Right atrium auricular region (tissue), 2 donors: Measurements from ENCODE around the gene NOSTRIN. TPM values are rescaled to one million over a fixed set of nuclear protein-coding genes. Genes with fewer than 3 reads are reported as not detected.

Experiments used
- DNase-seq: peaks from one replicate; pipeline ENCODE4 v3.0.0-alpha.2; 2019; ENCODE audit warnings: low spot score
- H3K27ac ChIP-seq, 2 donors: fragments of 200-600 bp; sonication (generic); 1 replicate in 1 of 2; 2 replicates in 1 of 2; pipeline ENCODE4 v1.5.1; 2016 to 2019
- H3K27me3 ChIP-seq, 2 donors: fragments of 200-600 bp; sonication (generic); one replicate each; pipeline versions ENCODE4 v1.5.1 to v1.6.0; 2017 to 2019
- H3K36me3 ChIP-seq: fragments of 200-600 bp; sonication (generic); one replicate; pipeline ENCODE4 v1.5.1; 2016
- H3K4me1 ChIP-seq, 2 donors: fragments of 200-600 bp; sonication (generic); one replicate each; pipeline versions ENCODE4 v1.5.1 to v1.6.0; 2017 to 2019
- H3K4me3 ChIP-seq, 2 donors: fragments of 200-600 bp; sonication (generic); 1 replicate in 1 of 2; 2 replicates in 1 of 2; pipeline ENCODE4 v1.5.1; 2017 to 2019; ENCODE audit warnings: mild to moderate bottlenecking in 1 of 2, moderate library complexity in 1 of 2
- H3K9me3 ChIP-seq, 2 donors: fragments of 200-600 bp; sonication (generic); one replicate each; pipeline ENCODE4 v1.5.1; 2019
- CTCF ChIP-seq, 2 donors: fragments of 200-600 bp; sonication (generic); IDR thresholded peaks; one replicate each; pipeline ENCODE4 v1.5.1; 2019; ENCODE audit warnings: antibody characterized with exemption in 2 of 2
- total RNA-seq, 2 donors: library from RNA; depleted of rRNA; stranded (reverse); fragments of >200 nt; gene quantifications; one replicate each; pipeline ENCODE4 v1.1.0, GENCODE V29; 2016

The NOSTRIN gene
- total RNA-seq, 2 donors from 2014 or later: 30.6 to 34.3 TPM

DNA sequence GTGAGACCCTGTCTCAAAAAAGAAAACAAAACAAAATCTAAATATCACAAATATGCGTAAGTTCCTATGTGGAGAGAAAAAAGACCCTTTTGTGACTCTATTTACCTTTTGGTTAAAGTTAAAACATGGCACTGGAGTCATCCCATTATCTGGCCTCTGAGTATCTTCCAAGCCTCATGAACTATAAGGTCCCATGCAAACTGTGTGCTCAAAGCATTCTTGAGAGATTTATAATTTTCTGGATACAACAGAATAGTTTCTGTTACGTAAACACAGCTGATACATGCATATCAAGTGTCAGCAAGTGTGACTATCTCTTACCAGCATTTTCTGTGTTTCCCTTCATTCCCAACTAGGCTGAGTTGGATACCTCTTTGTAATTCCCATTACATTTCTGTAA is 8.8 kb upstream of the NOSTRIN start:
- Histone ChIP-seq H3K4me3 (no peak overlapping the region), H3K4me1 (peaks cover 0 to 8% of the 10 kb centered on the region in 2 donors), H3K9me3 (no peaks in the 10 kb centered on the region), H3K36me3 (no peaks in the 10 kb centered on the region), H3K27ac (no peak overlapping the region), H3K27me3 (no peaks in the 10 kb centered on the region)
- TF ChIP-seq CTCF (IDR thresholded peaks at IDR 0.05): no peak
- no peak for DNase-seq

DNA sequence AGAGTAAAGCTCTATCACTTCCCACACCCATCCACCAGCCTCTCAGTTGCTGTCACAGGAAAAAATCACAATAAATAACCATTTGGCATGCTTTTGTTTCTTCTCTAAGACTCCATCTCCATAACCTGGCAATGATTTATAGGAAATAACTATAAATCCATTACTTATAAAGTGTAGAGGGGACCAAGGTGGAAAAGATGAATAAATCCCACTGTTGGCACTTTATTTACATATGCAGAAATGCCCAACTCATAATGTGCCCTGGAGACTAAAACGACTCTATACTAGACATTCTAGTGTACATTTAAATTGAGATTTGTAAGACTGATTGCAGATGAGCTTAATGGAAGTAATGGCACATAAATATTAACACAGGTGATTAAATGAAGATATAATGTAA is 7.5 kb upstream of the NOSTRIN start:
- Histone ChIP-seq H3K4me3 (no peak overlapping the region), H3K36me3 (no peaks in the 10 kb centered on the region), H3K9me3 (no peaks in the 10 kb centered on the region), H3K4me1 (peaks cover 0 to 12% of the 10 kb centered on the region in 2 donors), H3K27ac (no peak overlapping the region), H3K27me3 (no peaks in the 10 kb centered on the region)
- TF ChIP-seq CTCF (IDR thresholded peaks at IDR 0.05): no peak
- DNase-seq: no peak

- no peaks in the 10 kb centered on the region for H3K9me3 ChIP-seq
- H3K4me3 ChIP-seq: no peak overlapping the region
- H3K27ac ChIP-seq: peak overlapping the region in 1 of 2 donors; percentile 67
- no peak for DNase-seq
- TF ChIP-seq CTCF (IDR thresholded peaks at IDR 0.05): no peak
- peaks cover 0 to 12% of the 10 kb centered on the region in 2 donors for H3K4me1 ChIP-seq
- H3K36me3 ChIP-seq: no peaks in the 10 kb centered on the region
- H3K27me3 ChIP-seq: no peaks in the 10 kb centered on the region
Measured at GRCh38 chr2:168796090-168796577, 6.3 kb upstream of the NOSTRIN start.

- H3K27ac ChIP-seq: peak overlapping the region in 1 of 2 donors; percentile 67
- H3K9me3 ChIP-seq: no peaks in the 10 kb centered on the region
- H3K36me3 ChIP-seq: no peaks in the 10 kb centered on the region
- no peak for TF ChIP-seq CTCF (IDR thresholded peaks at IDR 0.05)
- no peak overlapping the region for H3K4me3 ChIP-seq
- H3K27me3 ChIP-seq: no peaks in the 10 kb centered on the region
- no peak for DNase-seq
- H3K4me1 ChIP-seq: peaks cover 0 to 17% of the 10 kb centered on the region in 2 donors
Measured at GRCh38 chr2:168796583-168797285, 5.7 kb upstream of the NOSTRIN start.

- no peaks in the 10 kb centered on the region for H3K36me3 ChIP-seq
- H3K9me3 ChIP-seq: no peaks in the 10 kb centered on the region
- no peak for TF ChIP-seq CTCF (IDR thresholded peaks at IDR 0.05)
- no peak overlapping the region for H3K4me3 ChIP-seq
- H3K27ac ChIP-seq: no peak overlapping the region
- peaks cover 0 to 22% of the 10 kb centered on the region in 2 donors for H3K4me1 ChIP-seq
- no peaks in the 10 kb centered on the region for H3K27me3 ChIP-seq
- DNase-seq: no peak
Measured at GRCh38 chr2:168797286-168797655, 5.2 kb upstream of the NOSTRIN start.
